ENCODE data around the gene PHLDB2.

PHLDB2 gene

DNA sequence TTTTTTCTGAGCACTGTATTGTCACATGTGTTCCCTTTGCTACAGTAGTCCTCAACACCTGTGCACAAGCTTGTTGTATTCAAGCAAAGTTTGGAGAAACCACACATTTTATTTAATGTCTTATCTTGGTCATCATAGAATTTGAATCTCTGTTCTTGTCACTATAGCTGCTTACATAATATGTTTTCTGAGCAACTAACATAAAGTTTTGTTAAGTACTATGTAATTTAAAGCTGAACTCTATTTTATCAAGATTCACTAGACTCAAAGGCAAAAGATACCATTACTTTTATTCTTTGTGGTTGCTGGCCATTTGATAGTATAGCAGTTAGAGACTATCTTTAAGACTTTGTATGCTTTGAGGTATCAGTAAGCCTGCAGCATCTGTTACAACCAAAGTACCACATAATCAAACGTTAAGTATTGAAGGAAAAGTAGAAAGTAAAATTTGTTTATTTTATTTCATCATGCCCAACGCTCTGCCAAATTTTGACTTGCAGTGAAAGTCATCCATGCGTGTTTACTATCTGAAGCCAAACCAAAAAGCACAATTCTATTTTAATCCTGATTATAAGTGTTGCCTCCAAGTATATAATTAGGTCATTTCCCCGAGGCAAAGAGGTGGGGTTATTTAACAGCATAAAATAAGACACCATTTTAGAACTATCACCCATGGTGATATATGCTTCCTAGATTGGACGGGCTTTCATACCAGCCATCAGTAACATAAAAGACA, 109.4 kb downstream of the PHLDB2 start:
- no peak for DNase-seq

DNA sequence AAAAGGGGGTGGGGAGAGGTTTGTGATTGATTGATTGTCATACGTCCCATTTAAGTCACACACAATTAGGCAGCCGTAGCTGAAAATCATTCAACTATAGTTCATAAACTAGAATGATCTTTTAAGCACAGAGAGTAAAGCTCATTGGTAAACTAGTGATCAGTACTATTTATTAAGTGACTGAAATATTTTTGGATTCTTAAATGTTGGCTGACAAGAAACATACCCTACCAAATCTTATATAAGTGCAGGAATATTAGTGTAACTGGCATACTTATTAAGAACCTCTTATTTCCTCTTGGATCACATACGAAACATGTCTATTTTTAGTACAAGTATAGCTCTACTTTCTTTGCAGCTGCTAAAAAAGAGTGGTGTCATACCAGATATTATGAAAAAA, 111.3 kb downstream of the PHLDB2 start:
- DNase-seq: no peak

DNA sequence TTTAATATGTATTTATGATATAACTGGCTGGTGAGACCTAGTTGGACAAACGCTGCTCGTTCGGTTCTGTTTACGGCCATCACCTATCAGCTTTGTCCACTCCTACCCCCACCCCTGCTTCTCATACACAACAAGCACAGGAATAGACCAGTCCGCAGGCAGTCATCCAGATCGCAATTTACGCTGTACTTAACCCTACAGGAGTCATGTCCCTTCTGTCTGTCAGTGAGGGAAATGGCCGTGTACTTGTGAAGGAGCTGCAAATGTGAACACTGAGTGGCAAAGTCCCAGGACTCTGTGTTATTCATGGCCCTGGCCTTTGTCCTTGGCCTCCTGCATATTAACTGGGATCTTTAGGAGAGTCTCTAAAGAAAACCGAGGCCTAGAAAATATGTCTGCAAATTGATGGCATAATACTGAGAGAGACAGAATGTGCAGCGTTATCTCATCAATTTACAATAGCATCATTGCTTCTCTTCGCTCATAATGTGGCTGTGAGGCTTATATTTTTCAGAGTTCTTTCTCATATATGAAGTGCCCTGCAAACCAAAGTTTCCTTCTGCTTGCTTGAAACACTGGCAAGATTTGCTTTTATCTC, 112.6 kb downstream of the PHLDB2 start:
- DNase-seq: no peak

DNA sequence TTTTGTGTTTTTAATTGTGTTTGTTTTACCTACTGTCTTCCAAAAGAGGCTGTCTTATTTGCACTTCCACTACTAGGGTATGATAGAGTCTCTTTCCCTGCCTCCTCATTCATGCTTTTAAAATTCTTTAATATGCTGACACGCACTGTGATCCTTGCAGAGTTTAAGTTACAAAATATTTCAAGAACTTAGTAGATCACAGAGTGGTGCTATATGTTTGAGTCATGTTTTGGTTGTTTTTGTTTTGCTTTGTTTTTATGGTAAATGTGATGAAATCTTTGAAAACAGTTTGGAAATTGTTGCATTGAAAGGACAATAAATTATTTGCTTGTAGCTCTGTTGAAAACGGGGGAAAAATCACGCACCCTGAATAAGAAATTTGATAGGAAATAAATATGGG, 113.8 kb downstream of the PHLDB2 start:
- DNase-seq: no peak

DNA sequence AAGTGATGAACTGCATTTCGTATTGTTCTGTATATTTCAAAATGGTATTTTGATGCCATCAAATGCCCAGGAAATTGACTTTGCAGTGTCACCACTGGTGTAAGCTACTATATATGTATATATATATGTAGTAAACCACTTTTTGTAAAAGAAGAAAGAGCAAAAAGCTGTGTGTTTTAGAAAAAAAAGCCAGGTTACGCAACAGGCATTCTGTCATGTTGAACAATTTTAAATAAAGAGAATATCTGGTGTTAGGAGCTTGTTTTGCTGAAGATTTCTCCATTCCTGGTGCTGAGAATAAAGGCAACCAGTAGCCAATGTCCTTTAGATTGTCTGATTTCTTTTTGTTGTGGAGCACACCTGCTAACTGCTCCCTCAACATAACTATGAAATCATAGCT, 116.1 kb downstream of the PHLDB2 start:
- no peak for DNase-seq

DNA sequence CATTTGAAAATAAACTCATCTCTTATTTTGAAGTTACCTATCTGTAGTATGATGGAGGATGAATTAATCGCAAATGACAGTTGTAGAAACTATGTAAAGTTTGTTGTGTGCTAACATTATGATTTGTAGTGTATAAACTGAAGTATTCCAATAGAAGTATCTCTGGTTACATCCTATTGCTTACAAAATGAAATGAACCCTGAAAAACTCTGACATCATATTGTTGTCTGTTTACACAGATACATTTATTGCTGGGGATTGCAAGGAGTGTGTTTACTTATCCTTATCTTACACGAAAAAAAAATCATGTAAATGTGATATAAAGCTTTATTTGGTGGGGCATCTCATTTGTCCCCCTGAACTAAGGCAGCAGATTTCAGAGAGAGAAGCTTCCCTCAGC, 117.2 kb downstream of the PHLDB2 start:
- no peak for DNase-seq

DNA sequence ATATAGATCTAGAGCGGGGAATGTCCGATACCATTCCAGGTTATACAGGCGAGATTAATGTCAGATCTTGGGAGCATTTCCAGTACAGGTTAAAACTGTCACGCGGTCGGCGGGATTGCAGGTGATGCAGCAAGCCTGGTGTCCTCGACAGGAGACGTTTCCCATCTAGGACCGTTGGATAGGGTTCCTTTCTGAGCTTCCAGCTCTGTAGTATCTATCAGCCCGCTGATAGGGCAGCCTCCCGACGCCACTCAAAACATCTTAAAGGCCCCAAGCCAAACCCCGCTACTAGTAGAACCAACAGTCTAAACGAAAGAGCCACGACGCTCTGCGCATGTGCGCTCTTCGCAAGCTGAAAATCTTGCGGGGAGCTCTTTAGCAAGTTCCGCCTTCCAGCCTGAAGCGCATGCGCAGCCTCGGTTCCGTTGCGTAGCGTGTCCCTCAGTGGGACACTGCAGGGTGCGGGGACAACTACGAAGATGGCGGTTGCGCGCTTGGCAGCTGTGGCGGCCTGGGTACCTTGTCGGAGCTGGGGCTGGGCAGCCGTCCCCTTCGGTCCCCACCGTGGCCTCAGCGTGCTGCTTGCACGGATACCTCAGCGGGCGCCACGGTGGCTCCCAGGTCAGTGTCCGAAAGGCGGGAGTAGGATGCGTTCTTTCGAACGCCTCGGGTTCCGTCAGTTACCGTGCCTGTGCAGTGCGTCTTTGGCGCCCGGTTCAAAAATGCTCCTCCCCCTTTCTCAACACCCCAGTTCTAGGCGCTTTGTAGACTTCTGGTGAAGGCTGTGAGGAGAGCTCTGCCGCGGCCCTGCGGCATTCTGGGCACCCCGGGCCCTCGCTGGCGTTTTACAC, 119.7 kb downstream of the PHLDB2 start, which contains the start of gene ABHD10:
TSS of gene ABHD10 (plus strand) at position 444 of the 851 bp plus-strand sequence. CDS start at position 480, 36 bp downstream.
- peak; percentile 96 for DNase-seq

DNA sequence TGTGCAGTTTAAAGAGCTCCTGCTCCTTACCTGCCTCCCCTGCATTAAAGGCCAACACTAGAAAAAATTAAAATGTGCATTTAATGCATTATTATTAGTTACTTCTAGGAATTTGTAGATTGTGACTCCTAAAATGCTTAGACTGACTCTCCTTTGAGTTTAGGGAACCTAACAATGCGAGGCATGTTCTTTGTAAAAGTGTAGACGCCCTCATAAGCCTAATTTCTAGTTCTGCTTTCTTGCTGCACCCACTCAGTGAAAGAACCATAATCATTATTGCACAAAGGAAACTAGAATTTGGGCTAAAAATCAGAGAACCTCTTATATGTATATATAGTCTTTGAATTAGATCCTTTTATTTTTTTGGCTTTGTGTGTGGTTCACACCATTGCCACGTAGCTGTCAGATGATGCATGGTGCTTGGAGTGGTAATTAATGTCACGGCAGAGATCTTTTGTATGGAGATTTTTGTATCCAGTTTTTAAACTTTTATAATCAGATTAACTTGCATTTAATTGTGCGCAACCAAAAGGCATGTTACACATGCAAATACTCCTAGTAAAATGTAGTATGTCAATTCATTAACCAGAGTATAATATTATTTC, 120.5 kb downstream of the PHLDB2 start:
- peak; percentile 10 for DNase-seq

DNA sequence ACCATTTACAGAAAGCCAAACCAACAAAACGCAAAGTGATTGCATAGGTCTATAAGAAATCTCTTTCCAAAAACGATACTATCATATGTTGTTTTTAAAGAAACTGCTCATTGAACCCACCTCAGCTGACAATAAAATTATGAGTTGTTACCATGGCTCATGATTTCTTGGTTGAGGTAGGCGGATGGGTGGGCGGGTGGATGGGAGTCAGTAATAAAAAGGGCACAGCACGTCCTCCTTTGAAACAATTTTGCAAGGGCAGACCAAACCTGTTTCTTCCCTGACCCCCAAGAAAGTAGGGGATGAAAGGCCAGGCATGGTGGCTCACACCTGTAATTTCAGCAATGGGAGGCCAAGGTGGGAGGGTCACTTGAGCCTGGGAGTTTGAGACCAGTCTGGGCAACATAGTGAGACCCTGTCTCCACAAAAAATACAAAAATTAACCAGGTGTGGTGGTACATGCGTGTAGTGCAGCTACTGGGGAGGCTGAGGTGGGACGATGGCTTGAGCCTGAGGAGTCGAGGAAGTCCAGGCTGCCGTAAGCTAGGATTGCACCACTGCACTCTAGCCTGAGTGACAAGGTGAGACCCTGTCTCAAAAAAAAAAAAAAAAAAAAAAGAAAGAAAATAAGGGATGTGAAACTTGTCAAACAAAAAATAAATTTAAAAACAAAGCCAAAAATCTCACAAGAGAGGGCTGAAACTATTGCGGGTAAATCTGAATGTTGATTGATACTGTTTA, 121.8 kb downstream of the PHLDB2 start:
- DNase-seq: no peak

DNA sequence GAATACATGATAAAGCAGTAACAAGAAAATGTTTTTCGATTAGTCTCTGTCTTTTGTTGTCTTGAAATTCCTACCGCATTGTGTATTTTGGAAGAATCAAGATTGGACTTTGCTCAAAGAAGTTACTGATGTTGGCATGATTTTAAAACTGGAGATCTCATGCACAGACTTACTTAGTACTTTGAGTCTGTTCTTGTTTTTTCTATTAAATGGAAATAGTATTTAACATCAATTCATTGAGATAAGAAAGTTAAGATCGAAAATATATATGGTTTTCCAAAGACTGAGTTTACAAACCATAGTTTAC, 122.3 kb downstream of the PHLDB2 start:
- no peak for DNase-seq

DNA sequence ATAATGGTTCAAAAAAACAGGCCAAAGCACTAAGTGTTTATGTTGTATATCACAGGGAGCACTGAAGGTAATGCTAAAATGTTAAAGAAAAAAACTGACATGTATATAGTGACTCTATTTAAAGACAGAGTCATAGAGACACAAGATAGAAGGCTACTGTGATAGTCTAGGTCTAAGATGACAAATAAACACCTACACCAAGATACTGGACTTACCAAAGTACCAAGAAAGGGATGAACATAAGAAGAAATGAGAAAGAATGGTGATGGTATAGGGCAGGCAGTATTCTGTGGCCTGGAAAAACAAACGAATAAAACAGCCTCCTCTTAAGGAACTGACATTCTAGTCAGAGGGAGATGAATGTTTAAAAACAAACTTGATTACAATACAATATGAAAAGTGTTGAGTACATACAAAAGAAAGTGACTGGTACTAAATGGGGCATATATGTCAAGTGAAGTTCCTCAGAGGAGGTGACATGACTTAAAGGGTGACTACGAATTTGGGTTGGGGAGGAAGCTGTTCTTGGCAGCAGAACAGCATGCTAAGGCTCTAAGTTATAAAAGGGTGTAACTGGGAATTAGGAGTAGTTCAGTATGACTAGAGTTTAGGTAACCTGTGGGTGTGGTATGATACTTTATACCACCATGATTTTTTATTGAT, 125.7 kb downstream of the PHLDB2 start:
- no peak for DNase-seq

DNA sequence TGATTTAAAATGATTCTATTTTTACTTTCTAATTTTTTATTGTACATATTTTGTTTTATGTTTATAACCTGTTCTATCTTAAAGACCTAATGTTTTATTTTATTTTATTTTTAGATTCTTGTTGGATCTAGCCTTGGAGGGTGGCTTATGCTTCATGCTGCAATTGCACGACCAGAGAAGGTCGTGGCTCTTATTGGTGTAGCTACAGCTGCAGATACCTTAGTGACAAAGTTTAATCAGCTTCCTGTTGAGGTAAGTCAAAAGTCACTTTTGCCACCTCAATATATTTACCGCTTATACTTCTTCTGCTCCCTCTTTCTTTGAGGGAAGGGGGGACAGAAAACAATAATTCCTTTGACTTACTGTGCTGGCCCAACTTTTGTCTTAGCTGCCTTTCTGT, 127.7 kb downstream of the PHLDB2 start:
- no peak for DNase-seq

DNA sequence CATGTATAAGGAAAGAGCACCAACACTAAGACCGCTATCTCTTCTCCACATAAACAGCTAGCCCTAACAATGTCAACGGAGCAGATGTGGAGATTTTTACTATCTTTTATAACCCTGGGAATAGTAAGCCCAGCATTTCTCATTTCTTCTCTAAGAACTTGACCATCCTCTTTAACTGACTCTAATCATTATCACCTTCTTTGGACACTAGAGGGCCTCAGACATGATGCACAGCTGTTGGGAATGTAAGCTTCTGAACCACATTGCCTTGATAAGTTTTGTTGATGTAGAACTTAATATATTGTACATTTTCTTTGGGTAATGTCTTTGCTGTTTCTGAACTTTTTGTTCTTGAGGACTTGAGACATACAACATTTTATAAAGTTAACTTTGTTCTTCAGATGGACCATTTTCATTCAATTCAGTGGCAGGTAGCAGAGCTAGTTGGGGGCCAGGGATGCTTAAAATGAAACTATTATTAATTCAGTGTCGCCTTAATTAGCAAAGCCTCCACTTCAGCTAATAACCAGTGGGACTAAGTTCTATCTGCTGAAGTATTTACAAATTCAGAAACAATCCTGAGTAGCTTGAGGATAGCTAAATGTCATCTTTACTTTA, 130.1 kb downstream of the PHLDB2 start:
- peak; percentile 49 for DNase-seq

DNA sequence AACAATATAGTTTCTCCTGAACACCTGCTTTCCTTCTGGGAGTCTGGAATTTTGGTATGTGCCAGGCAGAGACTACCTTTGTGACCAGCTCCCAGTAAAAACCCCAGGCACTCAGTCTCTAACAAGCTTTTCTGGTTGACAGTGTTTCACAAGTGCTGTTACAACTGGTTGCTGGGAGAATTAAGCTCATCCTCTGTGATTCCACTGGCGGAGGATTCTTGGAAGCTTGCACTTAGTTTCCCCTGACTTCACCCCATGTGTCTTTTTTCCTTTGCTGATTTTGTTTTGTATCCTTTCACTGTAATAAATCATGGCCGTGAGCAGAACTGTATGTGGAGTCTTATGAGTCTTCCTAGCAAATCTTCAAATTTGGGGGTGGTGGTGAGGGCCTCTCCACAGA, 134.0 kb downstream of the PHLDB2 start:
- DNase-seq: no peak

DNA sequence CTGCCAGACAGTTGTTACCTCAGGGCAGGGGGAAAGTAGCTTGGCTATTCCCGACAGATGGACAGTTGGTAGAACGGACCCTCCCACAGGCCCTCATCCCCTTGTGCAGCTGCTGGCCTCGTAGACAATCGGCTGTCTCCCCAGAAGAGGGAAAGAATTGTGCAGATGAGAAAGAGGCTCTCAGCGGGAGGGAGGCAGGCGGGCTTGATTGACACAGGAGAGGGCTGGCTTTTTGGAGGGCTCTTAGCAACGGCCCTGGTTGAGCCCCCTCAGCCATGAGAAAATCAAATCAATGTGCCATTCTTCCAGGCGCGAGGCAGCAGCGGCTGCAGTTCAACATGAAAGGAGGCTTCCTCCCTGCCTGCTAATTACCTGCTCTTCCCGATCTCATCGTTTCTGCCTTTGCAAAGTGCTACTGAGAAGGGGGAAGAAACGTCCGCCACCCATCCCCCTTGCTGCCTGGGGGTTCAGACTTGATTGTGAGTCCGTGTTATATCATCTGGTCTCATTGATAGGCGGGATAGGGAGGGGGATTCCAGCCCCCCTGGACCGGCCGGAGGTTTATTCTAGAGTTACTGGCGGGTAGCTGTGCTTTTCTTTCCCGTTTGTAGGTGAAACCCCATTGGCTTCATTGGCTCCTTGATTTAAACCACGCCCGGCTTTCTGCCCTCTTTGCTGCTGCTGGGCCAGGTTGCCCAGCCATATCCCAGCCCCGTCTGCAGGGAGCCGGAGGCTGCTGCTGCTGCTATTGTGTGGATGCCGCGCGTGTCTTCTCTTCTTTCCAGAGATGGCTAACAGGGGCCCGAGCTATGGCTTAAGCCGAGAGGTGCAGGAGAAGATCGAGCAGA, 139.8 kb downstream of the PHLDB2 start, which contains the start of gene TAGLN3:
TSS of gene TAGLN3 (plus strand) at position 287 of the 848 bp plus-strand sequence. CDS start at position 788, 501 bp downstream.
- DNase-seq: no peak

DNA sequence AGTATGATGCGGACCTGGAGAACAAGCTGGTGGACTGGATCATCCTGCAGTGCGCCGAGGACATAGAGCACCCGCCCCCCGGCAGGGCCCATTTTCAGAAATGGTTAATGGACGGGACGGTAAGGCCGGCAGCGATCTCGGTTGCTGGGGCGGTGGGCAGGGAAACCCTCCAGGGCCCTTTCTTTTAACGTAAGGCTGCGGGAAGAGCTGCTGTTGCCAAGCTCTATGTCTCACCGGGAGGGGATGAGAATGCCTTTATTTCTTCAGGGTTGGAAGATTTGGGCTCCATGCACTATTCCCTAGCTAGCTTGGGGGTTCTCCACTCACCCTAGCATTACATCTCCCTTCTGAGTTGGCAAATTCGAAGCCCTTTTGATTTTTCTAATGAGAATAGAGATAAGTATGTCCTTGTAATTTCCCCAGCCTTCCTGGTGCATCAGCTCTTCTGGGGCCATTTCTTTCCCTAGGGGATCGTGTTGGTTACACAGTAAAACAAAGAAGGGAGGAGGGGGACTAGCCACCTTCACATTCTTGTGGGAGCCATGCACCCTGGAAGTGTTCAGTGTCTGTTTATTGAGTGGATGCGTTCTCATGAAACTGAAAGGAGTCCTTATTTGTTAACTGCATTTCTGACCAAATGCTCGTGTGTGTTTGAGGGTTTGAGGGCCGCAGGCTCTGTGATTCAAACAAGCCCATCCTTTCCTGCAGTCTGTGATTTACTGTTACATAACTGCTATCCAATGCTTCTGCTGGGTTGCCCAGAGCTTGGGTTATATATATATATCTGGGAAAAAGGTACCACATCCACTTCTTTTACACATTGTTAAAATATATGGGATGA, 140.6 kb downstream of the PHLDB2 start:
- DNase-seq: no peak

DNA sequence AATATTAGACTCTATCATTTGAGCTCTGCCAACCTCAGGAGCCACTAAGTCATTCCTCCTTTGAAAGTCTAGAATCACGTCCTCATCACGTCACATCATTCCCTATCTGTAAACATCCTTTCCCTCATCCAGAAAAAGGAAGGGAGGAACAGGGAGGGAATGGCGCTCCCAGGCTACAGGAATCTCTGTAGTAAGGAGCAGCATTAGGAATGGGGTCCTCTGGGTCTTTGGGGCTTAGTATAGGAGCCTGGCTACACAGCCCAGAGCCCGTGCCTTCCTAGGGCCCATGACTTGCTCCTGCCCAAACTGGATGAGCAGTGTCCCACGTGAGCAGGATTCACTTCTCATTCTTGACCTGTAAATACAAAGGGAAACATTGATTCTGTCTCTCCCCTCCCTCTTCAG, 141.3 kb downstream of the PHLDB2 start:
- no peak for DNase-seq

DNA sequence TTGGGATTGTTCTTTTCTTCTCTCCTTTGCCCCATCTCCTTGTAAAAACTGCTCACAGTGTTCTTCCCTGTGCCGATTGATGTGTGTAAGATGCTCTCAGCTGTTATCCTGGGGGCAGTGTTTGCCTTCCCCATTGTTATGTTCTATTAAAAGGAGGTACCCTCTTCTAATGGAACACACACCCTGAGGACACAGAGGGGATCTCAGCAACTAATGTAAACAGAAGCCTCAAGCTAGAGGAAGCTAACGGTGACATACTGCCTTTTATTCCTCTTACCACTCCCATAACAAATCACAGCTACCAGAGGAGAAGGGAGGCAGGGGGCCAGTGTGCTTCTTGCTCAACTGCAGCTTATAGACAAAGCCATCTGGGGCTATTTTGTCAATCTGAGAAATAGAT, 141.9 kb downstream of the PHLDB2 start:
- no peak for DNase-seq

DNA sequence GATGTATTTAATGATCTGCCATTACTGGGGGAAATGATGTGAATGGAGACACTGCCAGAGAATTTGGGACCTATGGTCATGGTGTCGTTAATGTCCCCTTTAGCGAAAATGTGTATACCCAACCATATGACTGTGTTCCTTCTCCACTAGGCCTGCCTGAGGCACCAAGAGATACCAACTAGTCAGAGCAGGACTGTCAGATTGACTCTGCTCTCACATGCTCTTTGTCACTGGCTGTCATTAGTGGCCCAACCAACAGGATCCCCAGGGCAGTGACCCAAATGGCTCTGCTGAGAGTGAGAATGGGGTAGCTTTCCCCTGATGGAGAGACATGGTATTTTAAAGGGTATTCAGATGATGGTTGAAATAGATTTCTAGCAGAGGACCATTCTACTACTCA, 142.5 kb downstream of the PHLDB2 start:
- DNase-seq: no peak

All from CD4-positive, alpha-beta T cell treated with Interleukin-21 for 1 hour (primary cell).